Adrenal gland (tissue), 12 donors: ENCODE results near the gene CSTF3. TPM values are rescaled to one million over a fixed set of nuclear protein-coding genes. Genes with fewer than 3 reads are reported as not detected.
"Not testable (repeated sequence)": the region's sequence is repeated elsewhere in the genome, so short reads cannot be mapped to it uniquely, and the experiment has no call there.

ENCODE experiments used
- DNase-seq, 7 donors: peaks; one replicate each; pipeline ENCODE4 v3.0.0-alpha.2; 2019 to 2020
- H3K27ac ChIP-seq, 5 donors: fragments of 200-600 bp; sonication (generic) in 4 of 5; 1 replicate in 3 of 5; 2 replicates in 2 of 5; pipeline versions ENCODE4 v1.5.1 to v1.8.0; 2016 to 2020; ENCODE audit warnings: mild to moderate bottlenecking in 1 of 5
- H3K27me3 ChIP-seq: fragments of 200-600 bp; 2 replicates; pipeline ENCODE4 v1.8.0; 2021
- H3K36me3 ChIP-seq, 2 donors: fragments of 200-600 bp; replicated peaks in 1 of 2; 1 replicate in 1 of 2; 2 replicates in 1 of 2; pipeline versions ENCODE4 v1.5.1 to v1.8.0; 2018 to 2022
- H3K4me1 ChIP-seq, 2 donors: fragments of 200-600 bp; replicated peaks in 1 of 2; 1 replicate in 1 of 2; 2 replicates in 1 of 2; pipeline versions ENCODE4 v1.5.1 to v1.8.0; 2018 to 2021
- H3K4me3 ChIP-seq, 4 donors: fragments of 200-600 bp; sonication (generic) in 3 of 4; one replicate each; pipeline ENCODE4 v1.5.1; 2016 to 2018
- H3K9me3 ChIP-seq, 3 donors: fragments of 200-600 bp; sonication (generic) in 1 of 3; replicated peaks in 1 of 3; 1 replicate in 2 of 3; 2 replicates in 1 of 3; pipeline versions ENCODE4 v1.5.1 to v1.8.0; 2016 to 2021
- CTCF ChIP-seq, 6 experiments: fragments of 450-650 bp in 4 of 6; fragments of 200-600 bp in 2 of 6; sonication (generic) in 1 of 6; IDR thresholded peaks; 1 replicate in 5 of 6; 2 replicates in 1 of 6; pipeline versions ENCODE4 v1.5.1 to v1.8.0; 2016 to 2021; ENCODE audit warnings: antibody characterized with exemption in 6 of 6, mild to moderate bottlenecking in 2 of 6, moderate library complexity in 1 of 6
- POLR2A ChIP-seq, 2 donors: fragments of 450-650 bp; IDR thresholded peaks; one replicate each; pipeline ENCODE4 v1.6.1; 2017; ENCODE audit warnings: antibody characterized with exemption in 2 of 2, mild to moderate bottlenecking in 2 of 2, moderate library complexity in 1 of 2
- WGBS, 4 donors: extraction: QIAGEN DNeasy Blood & Tissue Kit in 2 of 4; methylation state at CpG; one replicate each; pipeline versions ENCODE4 v1.1.5 to v1.1.7; 2013 to 2017; 5-methylcytosine and 5-hydroxymethylcytosine counted together
- intact Hi-C, 2 donors: fragments of 100-400 bp; cut with DNase I; formaldehyde crosslinking; loops; one replicate each; pipeline versions ENCODE4 v1.14.1 to v1.15.0; 2022 to 2023
- polyA plus RNA-seq, 3 donors: library from polyadenylated mRNA; stranded (reverse); fragments of 200-250 nt in 2 of 3; fragments of 350-450 nt in 1 of 3; fragmentation: Illumina TruSeq in 1 of 3; extraction: RNeasy Lipid Tissue Mini Kit (QIAGEN cat#74804) in 1 of 3; gene quantifications; one replicate each; pipeline ENCODE4 v1.2.3, GENCODE V29; 2013 to 2014
- total RNA-seq, 9 donors: library from RNA; depleted of rRNA in 4 of 9; stranded (reverse); fragments of >200 nt in 4 of 9; fragments of 120-200 nt in 1 of 9; fragmentation: NEBNext Ultra II Directional in 1 of 9; extraction: Animal tissue kit (Norgen Biotek cat#: 25700) in 1 of 9; gene quantifications; one replicate each; pipeline versions ENCODE4 v1.1.0 to v1.2.4, GENCODE V29; 2013 to 2023
- donor health status: healthy with polysubstance abuse.
- donor health status: Bipolar disorder and iron deficiency.
- donor health status: DM: yes; HTN: yes; CAD: no.
- donor health status: DM: no; HTN: no; CAD: no.
- donor health status: DM: no; HTN: no; CAD: no.
- donor health status: DM: yes; HTN: yes; CAD: no.

Gene CSTF3
- total and polyA plus RNA-seq, 12 donors: 6.9 to 59.7 (median 21.0) TPM

DNA sequence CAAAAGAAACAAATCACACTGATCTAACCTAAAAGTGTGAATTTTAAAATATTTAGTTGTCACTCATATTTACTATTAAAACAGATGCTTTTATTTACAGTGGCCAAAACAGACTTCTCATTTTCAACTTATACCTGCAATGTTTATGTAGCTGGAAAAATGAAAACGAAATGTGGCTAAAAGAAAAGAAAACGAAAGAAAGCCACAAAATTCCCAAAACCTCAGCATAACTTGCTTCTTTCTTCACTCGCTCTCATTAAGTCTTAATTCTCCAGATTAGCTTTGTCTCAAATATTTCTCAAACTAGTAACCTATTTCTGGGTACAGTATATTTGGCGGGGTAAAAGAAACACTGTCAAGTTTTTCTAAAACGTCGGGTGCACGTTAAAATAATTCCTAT, 693 bp downstream of the CSTF3 start:
- peak overlapping the region in 3 of 4 donors; percentile 57 to 82 (median 62) for H3K4me3 ChIP-seq
- no peak for DNase-seq
- no peaks in the 10 kb centered on the region for H3K27me3 ChIP-seq
- TF ChIP-seq CTCF (IDR thresholded peaks at IDR 0.05): no peak
- TF ChIP-seq POLR2A (IDR thresholded peaks at IDR 0.05): no peak
- H3K36me3 ChIP-seq: no peaks in the 10 kb centered on the region
- no peaks in the 10 kb centered on the region for H3K9me3 ChIP-seq
- peak overlapping the region in 3 of 5 donors; percentile 56 to 84 (median 70) for H3K27ac ChIP-seq
- peaks cover 5 to 38% of the 10 kb centered on the region in 2 donors for H3K4me1 ChIP-seq
- intact Hi-C loops: loop anchor here (10.0 kb wide), 2 partner anchors 94 to 174 kb away; partner anchors contain the start of gene HIPK3 (in 2 of the 2)
- 0 to 1% (median 0%) methylated on average over 7 of the region's 7 CpGs for WGBS, 4 donors

GRCh38 chr11:33160136-33160535, 1.1 kb downstream of the CSTF3 start:
- intact Hi-C loops: loop anchor here (10.0 kb wide), 2 partner anchors 95 to 175 kb away; partner anchors contain the start of gene HIPK3 (in 2 of the 2)
- peaks cover 5 to 38% of the 10 kb centered on the region in 2 donors for H3K4me1 ChIP-seq
- DNase-seq: no peak
- H3K27me3 ChIP-seq: no peaks in the 10 kb centered on the region
- WGBS, 4 donors: 15 to 19% (median 17%) methylated on average over 8 of the region's 8 CpGs
- peak overlapping the region in 2 of 4 donors; percentile 57 to 82 for H3K4me3 ChIP-seq
- H3K36me3 ChIP-seq: no peaks in the 10 kb centered on the region
- TF ChIP-seq CTCF (IDR thresholded peaks at IDR 0.05) (no peak), POLR2A (IDR thresholded peaks at IDR 0.05) (no peak)
- H3K27ac ChIP-seq: no peak overlapping the region
- no peaks in the 10 kb centered on the region for H3K9me3 ChIP-seq

- DNase-seq, H3K27me3 ChIP-seq, H3K36me3 ChIP-seq, H3K27ac ChIP-seq, intact Hi-C loops, H3K9me3 ChIP-seq, H3K4me3 ChIP-seq: not testable (repeated sequence)
- 94 to 96% (median 95%) methylated on average over 20 of the region's 20 CpGs for WGBS, 4 donors
- peaks cover 5 to 38% of the 10 kb centered on the region in 2 donors for H3K4me1 ChIP-seq
Measured at GRCh38 chr11:33159378-33159867, 1.9 kb downstream of the CSTF3 start.

DNA sequence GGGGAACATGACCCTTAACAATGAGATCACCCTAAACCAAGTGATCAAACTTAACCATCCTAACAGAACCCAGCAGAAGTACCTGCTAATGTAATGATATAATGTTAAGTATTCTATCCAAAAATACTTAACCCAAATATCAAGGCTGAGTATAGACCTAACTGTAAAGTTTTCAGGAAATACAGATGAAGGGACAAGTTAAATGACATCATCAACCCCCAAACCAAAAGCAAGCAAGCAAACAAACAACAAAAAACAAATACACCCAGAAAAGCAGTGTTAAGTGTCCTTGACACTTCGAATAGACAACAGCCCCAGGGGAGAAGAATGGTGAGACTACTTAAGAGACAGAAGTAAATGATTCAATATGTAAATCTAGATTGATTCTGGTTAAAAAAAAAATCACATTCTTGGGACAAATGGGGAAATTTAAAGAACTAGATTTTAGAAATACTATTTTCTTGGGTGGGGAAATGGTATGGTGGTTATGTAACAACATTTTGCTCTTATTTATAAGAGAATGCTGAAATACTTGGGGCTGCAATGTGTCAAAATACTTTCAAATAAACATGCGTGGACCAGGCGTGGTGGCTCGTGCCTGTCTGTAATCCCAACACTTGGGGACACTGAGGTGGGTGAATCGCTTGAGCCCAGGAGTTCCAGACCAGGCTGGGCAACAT, 2.5 kb downstream of the CSTF3 start:
- no peaks in the 10 kb centered on the region for H3K36me3 ChIP-seq
- TF ChIP-seq CTCF (IDR thresholded peaks at IDR 0.05): no peak
- TF ChIP-seq POLR2A (IDR thresholded peaks at IDR 0.05): no peak
- no peak overlapping the region for H3K4me3 ChIP-seq
- no peak overlapping the region for H3K27ac ChIP-seq
- intact Hi-C loops: no loop called here
- peaks cover 5 to 38% of the 10 kb centered on the region in 2 donors for H3K4me1 ChIP-seq
- H3K9me3 ChIP-seq: no peaks in the 10 kb centered on the region
- DNase-seq: no peak
- H3K27me3 ChIP-seq: no peaks in the 10 kb centered on the region
- 81 to 86% (median 85%) methylated on average over 5 of the region's 5 CpGs for WGBS, 4 donors
